Mammary epithelial cell (primary cell): Measurements from ENCODE around the gene GOLGA8O.
"Not testable (repeated sequence)": the region's sequence is repeated elsewhere in the genome, so short reads cannot be mapped to it uniquely, and the experiment has no call there.

Source experiments
- EZH2 ChIP-seq: IDR thresholded peaks from 2 replicates; pipeline ENCODE4 v1.6.1; 2012; ENCODE audit warnings: low read length, inconsistent platforms, borderline replicate concordance
- TF ChIP-seq, protein P1 (sequence below), 2 donors: IDR thresholded peaks in 1 of 2; conservative IDR thresholded peaks in 1 of 2; 2 replicates each; pipeline ENCODE4 v1.5.1; 2011 to 2012; ENCODE audit warnings: inconsistent platforms in 2 of 2, low read length in 2 of 2, mild to moderate bottlenecking in 2 of 2, control low read depth in 1 of 2, low read depth in 1 of 2; ENCODE audit not compliant: insufficient read depth in 1 of 2; ENCODE audit errors: extremely low read depth in 1 of 2

DNA sequence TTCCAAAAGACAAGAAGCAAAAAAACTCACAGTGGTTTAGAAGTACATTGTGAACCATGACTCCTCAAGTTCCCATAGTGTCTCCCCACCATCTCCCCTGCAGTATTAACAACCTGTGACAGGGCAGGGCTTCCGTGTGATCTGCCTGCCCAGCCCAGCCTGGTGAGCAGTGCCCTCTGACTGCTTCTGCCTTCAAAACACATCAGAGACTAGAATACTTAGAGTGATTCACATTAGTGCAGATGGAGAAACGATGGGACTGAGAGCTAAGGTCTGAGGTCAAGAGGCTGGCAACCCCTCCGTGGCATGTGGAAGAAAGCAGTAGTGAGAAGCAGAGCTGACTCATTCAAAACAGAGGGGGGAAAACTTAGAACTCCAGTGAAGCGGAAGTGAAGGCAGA is 27.8 kb downstream of the GOLGA8O start:
- TF ChIP-seq, protein P1, sequence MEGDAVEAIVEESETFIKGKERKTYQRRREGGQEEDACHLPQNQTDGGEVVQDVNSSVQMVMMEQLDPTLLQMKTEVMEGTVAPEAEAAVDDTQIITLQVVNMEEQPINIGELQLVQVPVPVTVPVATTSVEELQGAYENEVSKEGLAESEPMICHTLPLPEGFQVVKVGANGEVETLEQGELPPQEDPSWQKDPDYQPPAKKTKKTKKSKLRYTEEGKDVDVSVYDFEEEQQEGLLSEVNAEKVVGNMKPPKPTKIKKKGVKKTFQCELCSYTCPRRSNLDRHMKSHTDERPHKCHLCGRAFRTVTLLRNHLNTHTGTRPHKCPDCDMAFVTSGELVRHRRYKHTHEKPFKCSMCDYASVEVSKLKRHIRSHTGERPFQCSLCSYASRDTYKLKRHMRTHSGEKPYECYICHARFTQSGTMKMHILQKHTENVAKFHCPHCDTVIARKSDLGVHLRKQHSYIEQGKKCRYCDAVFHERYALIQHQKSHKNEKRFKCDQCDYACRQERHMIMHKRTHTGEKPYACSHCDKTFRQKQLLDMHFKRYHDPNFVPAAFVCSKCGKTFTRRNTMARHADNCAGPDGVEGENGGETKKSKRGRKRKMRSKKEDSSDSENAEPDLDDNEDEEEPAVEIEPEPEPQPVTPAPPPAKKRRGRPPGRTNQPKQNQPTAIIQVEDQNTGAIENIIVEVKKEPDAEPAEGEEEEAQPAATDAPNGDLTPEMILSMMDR (conservative IDR thresholded peaks at IDR 0.05 in 1 of 2, IDR thresholded peaks at IDR 0.05 in 1 of 2; ENCODE audit: extremely low read depth in 1 of 2, insufficient read depth in 1 of 2, low read depth in 1 of 2, low read length in 2 of 2), result not testable (repeated sequence)
- TF ChIP-seq EZH2, result not testable (repeated sequence)
